ENCODE results near the gene FKBP10.

Gene FKBP10, protein sequence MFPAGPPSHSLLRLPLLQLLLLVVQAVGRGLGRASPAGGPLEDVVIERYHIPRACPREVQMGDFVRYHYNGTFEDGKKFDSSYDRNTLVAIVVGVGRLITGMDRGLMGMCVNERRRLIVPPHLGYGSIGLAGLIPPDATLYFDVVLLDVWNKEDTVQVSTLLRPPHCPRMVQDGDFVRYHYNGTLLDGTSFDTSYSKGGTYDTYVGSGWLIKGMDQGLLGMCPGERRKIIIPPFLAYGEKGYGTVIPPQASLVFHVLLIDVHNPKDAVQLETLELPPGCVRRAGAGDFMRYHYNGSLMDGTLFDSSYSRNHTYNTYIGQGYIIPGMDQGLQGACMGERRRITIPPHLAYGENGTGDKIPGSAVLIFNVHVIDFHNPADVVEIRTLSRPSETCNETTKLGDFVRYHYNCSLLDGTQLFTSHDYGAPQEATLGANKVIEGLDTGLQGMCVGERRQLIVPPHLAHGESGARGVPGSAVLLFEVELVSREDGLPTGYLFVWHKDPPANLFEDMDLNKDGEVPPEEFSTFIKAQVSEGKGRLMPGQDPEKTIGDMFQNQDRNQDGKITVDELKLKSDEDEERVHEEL

DNA sequence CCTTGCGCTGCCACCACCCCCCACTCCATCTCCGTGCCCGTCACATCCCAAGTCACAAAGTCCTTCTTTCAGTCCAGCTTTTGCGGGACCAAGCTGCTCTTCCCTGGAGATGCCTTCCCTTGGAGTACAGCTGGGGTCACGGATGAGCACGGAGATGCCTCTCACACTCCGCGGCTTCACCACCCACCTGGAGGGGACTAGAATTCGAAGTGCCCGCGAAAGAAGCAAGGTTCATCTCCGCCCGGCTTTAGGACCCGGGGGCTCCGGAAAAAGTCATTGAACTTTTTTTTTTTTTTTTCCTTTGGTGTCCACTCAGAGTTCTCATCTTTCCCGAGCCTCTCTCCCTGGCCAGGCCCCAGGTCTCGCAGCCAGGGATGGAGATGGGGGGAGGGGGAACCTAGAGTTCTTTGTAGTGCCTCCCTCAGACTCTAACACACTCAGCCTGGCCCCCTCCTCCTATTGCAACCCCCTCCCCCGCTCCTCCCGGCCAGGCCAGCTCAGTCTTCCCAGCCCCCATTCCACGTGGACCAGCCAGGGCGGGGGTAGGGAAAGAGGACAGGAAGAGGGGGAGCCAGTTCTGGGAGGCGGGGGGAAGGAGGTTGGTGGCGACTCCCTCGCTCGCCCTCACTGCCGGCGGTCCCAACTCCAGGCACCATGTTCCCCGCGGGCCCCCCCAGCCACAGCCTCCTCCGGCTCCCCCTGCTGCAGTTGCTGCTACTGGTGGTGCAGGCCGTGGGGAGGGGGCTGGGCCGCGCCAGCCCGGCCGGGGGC lies at the start of gene FKBP10:
Gene FKBP10 (plus strand): TSS at position 624 of the 771 bp plus-strand sequence. CDS start 31 bp downstream, at position 655.
- peak within 1 kb of the TSS; percentile 89 for H3K4me3 ChIP-seq (ENCODE audit: low read depth, low read length)
- TF ChIP-seq, protein P1, sequence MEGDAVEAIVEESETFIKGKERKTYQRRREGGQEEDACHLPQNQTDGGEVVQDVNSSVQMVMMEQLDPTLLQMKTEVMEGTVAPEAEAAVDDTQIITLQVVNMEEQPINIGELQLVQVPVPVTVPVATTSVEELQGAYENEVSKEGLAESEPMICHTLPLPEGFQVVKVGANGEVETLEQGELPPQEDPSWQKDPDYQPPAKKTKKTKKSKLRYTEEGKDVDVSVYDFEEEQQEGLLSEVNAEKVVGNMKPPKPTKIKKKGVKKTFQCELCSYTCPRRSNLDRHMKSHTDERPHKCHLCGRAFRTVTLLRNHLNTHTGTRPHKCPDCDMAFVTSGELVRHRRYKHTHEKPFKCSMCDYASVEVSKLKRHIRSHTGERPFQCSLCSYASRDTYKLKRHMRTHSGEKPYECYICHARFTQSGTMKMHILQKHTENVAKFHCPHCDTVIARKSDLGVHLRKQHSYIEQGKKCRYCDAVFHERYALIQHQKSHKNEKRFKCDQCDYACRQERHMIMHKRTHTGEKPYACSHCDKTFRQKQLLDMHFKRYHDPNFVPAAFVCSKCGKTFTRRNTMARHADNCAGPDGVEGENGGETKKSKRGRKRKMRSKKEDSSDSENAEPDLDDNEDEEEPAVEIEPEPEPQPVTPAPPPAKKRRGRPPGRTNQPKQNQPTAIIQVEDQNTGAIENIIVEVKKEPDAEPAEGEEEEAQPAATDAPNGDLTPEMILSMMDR (IDR thresholded peaks at IDR 0.05; ENCODE audit: low read depth, low read length, missing control alignments): no peak
- DNase-seq (ENCODE audit: low read depth): peak; percentile 74
- in situ Hi-C loops (cut with HindIII; ENCODE audit: low sequenced_read_pairs): no loop called here

DNA sequence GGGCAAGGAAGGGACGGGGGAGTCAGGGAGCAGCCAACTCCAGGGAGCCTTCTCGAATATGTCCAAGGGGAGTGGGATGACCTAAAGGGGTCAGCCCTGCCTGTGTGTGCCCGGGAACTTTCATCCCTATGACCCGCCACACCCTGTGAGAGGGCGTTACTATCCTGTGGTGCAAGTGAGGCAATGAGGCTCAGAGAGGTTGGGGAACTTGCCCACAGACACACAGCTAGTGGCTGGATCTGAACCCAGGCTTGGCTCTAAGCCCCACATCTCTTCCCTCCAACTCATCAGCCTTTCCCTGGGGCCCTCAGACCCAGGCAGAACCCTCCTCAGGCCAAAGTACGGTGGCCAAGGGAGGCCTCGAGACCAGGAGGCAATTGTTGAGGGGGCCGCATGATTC lies 49.5 kb upstream of the FKBP10 start:
- DNase-seq (ENCODE audit: low read depth): no peak
- in situ Hi-C loops (cut with HindIII; ENCODE audit: low sequenced_read_pairs): no loop called here
- TF ChIP-seq, protein P1 (IDR thresholded peaks at IDR 0.05; ENCODE audit: low read depth, low read length, missing control alignments): no peak
- H3K4me3 ChIP-seq (ENCODE audit: low read depth, low read length): no peak overlapping the region

DNA sequence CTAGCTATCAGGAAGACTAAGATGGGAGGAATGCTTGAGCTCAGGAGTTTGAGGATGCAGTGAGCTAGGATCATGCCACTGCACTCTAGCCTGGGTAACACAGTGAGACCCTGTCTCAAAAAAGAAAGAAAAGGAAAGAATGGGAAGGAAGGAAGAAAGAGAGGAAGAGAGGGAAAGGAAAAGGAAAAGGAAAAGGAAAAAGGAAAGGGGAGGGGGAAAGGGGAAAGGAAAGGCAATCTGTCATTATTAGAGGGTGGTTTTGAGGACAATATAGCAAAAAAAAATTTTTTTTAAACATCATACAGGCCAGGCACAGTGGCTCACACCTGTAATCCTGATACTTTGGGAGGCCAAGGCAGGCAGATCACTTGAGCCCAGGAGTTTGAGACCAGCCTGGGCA lies 46.7 kb upstream of the FKBP10 start:
- in situ Hi-C loops (cut with HindIII; ENCODE audit: low sequenced_read_pairs): no loop called here
- no peak overlapping the region for H3K4me3 ChIP-seq (ENCODE audit: low read depth, low read length)
- TF ChIP-seq, protein P1 (IDR thresholded peaks at IDR 0.05; ENCODE audit: low read depth, low read length, missing control alignments): no peak
- DNase-seq (ENCODE audit: low read depth): no peak

DNA sequence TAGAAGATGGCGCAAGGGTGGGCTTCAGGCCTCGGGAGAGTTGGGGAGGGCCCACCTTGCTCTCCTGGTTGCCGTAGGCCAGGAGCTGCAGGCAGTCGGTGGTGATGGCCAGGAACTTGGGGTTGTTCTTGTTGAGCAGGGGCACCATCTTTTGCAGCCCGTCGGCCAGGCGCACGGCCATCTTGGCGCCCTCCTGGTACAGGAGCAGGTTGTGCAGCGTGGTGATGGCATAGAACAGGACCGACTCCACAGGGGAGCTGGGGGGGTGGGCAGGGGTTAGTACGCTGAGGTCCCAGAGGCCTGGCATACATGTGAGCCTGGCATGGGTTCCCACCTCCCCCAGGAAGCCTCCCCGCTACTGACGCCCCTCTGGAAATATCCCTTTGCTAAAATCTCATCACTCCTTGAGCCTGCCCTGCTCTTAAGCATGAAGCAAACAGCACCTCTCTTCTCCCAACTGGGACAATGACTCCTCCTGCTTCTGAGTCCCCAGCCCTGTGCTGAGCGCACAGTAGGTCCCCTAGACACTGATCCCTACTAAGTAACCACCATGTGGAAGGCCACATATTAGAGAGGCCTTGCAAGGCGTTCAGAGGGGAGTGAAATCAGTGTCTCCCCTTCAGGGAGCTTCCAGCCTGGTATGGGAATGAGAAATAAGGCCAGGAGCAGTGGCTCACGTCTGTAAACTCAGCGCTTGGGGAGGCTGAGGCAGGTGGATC lies 45.3 kb upstream of the FKBP10 start:
- DNase-seq (ENCODE audit: low read depth): no peak
- TF ChIP-seq, protein P1 (IDR thresholded peaks at IDR 0.05; ENCODE audit: low read depth, low read length, missing control alignments): no peak
- H3K4me3 ChIP-seq (ENCODE audit: low read depth, low read length): no peak overlapping the region
- in situ Hi-C loops (cut with HindIII; ENCODE audit: low sequenced_read_pairs): no loop called here

DNA sequence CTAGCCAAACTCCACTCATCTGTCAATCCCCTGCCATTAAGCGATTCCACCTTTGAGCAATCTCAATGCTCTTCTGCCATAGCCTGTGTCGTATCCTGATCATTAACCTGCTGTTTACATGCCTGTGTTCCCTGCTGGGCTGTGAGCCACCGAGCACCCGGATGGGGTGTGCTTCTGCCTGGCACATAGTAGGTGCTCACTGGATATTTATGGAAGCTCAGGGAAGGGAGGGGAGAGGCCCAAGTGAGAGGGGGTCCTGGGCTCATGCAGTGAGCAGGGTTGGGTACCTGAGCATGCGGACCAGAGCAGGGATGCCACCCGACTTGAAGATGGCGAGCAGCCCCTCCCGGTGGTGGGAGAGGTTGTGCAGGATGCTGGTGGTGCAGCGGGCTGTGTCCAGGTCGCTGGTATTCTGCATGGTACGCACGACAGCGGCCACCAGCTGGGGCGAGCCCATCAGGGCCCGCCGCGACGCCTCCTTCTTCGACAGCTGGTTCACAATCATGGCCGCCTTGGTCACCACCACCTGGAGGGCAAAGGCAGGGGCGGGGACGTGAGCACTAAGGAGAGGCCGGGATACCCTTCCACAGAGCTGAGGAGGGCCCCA lies 44.0 kb upstream of the FKBP10 start:
- H3K4me3 ChIP-seq (ENCODE audit: low read depth, low read length): no peak overlapping the region
- no peak for DNase-seq (ENCODE audit: low read depth)
- TF ChIP-seq, protein P1 (IDR thresholded peaks at IDR 0.05; ENCODE audit: low read depth, low read length, missing control alignments): no peak
- in situ Hi-C loops (cut with HindIII; ENCODE audit: low sequenced_read_pairs): no loop called here
